ENCODE data around the gene ATP2A3. TPM values are rescaled to one million over a fixed set of nuclear protein-coding genes. Genes with fewer than 3 reads are reported as not detected.

Gene ATP2A3
- polyA plus RNA-seq, 1 donor: 5.3 TPM

- no peak for DNase-seq (ENCODE audit: low read depth)
These were observed 71.9 kb downstream of the ATP2A3 start for GRCh38 chr17:3892095-3892998.

DNA sequence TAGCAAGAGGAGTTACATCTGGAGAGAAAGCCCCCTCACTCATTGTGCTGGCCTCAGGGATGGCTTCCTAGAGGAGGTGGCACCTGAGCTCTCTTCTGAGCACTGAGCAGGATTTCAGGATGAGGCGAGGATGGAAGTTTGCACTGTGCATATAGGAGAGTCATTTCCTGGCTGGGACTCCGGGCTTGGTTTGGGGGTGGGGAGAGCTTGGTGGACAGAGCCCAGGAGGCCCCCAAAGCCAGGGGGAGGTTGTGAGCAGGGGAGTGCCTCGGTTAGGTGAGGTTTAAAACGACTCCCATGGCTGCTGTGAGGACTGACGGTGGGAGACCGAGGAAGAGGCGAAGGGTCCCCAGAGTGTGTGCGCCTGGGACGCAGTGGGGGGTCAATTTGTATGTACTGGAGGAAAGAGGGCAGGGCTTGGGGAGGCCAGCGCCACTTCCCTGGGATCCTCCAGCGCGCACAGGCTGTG, 72.6 kb downstream of the ATP2A3 start:
- DNase-seq (ENCODE audit: low read depth): no peak

DNA sequence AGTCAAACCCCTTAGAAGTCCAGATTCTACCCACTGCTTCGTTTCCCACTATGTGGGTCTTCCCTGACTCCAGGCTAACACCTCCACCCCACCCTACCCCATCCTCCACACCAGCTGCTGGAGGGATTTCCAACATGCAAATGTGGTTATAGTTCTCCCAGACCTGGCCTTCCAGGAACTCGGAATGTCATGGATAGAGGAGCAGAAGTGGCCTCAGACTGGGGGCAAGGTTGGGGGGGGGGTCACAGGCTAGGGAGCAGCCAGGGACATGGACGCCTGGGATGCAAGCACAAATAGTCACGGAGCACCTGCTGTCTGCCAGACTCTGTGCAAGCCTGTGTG, 73.4 kb downstream of the ATP2A3 start:
- no peak for DNase-seq (ENCODE audit: low read depth)

- DNase-seq (ENCODE audit: low read depth): no peak
These were observed 74.0 kb downstream of the ATP2A3 start for GRCh38 chr17:3890082-3890877.

GRCh38 chr17:3889325-3890012, 74.8 kb downstream of the ATP2A3 start:
- no peak for DNase-seq (ENCODE audit: low read depth)

DNA sequence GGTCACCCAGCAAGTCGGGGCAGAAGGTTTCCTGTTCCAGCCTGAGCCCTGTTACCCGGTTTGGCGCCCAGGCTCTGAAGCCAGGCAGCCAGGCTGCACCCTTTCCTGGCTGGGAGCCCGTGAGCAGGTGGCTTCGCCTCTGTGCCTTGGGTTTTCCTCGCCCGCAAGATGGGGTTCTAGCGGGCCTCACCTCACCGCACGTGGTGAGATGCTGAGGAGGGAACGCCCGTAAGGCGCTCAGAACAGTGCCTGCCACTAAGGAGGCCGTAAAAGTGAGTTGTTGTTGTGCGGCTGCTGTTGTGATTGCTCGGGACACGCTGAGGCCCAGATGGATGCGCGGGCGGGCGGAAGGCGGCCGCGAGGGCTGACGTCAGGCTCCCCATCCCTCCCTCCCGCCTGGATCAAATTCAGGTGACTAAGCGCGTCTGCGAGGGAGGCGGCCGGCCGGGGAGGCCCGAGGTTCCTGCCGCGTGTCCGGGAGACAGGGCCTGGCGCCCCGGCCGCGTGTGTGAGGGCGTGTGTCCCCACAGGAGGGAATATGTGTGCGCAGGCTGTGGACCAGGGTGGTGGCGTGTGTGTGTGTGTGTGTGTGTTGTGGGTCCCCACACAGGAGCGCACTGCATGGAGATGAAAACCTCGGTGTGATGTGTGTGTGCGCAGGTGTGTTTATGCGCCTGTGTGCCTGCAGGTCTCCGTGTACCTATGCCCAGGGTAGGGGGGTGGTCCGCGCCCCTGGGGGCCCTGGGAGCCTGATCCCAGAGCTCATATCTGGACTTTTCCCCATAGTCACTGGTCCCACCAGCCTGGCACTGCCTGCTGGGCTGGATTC, 75.7 kb downstream of the ATP2A3 start:
- DNase-seq (ENCODE audit: low read depth): peak; percentile 53

- DNase-seq (ENCODE audit: low read depth): no peak
These were observed 76.4 kb downstream of the ATP2A3 start for GRCh38 chr17:3887804-3888203.

DNA sequence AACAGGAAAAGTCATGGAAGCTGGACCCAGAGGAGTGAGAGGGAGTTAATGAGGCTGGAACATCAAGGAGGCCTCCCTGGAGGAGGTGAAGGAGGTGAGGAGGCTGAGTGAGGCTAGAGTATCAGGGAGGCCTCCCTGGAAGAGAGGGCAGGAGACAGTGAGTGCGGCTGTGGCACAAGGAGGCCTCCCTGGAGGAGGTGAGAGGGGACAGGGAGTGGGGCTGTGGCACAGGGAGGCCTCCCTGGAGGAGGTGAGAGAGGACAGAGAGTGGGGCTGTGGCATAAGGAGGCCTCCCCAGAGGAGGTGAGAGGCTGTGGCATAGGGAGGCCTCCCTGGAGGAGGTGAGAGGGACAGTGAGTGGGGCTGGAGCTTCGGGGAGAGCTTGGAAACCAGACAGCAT, 76.8 kb downstream of the ATP2A3 start:
- DNase-seq (ENCODE audit: low read depth): no peak

DNA sequence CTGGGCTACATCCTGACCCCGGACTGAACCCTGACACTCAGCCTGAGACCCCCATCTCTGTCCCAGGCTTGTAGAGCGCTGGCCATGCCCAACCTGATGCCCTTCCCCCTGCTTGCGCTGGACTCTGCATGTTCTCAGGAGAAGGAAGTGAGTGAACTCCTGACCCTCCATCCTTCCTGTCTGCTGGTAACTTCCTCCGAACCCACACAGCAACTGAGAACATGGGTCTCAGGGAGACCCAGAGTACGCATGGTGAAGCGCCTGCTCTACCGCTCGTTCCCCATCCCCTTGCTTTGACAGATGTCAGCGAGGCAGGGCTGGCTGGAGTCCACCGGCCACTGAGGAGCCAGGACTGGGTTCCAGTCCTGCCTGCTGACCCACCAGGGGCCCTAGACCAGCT, 77.5 kb downstream of the ATP2A3 start:
- no peak for DNase-seq (ENCODE audit: low read depth)

DNA sequence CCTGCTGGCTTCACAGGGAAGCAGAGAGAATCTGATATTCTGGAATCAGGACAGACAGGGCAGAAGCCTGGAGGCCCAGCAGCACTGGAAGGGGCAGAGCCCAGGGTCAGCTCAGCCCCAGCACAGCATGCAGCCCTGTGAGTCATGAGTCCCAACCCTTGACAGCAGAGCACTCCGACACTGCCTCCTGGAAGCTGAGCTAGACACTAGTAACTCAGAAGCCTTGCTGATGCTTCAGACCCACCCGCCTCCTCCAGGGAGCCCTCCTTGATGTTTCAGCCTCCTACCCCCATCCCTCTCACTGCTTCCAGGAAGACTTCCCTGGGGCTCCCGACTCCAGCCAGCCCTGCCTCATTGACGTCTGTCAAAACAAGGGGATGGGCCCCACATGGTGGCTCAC, 78.3 kb downstream of the ATP2A3 start:
- no peak for DNase-seq (ENCODE audit: low read depth)

DNA sequence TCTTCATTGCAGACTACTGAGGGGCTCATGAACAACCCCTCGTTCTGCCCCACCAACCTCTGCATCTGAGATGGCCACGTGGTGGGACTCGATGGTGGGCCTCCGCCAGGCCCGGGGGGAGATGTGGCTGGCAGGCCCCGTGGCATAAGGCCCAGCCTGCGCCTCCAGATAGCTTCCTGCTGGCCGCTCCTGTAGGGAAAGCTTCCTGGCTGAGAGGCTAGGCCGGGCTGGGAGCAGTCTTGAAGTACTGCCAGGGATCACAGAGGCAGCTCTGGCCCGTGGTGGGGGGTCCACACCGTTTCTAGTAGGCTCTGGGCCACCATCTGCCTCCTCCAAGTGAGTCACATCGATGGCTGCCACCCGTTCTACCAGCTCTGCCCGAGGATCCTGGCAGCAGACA, 79.0 kb downstream of the ATP2A3 start:
- no peak for DNase-seq (ENCODE audit: low read depth)

- DNase-seq (ENCODE audit: low read depth): no peak
These were observed 80.0 kb downstream of the ATP2A3 start for GRCh38 chr17:3884188-3884587.

DNA sequence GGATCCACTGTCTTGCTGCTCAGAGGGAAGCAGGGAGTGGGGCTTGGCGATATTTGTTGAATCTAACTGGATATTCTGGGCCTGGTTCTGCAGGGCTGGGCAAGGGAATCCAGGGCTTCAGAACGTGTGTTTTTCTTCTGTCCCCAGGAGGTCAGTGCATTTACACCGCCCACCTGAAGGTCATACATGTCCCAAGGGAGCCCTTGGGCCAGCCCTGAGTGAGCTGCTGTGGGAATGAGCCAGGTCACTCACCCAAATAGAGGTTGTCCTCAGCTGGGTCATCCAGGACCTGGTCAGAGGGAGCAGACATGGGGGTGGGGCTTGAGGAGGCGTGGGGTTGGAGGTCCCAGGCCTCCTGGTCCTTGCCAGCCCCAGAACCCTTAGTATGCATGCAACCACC, 82.0 kb downstream of the ATP2A3 start:
- no peak for DNase-seq (ENCODE audit: low read depth)

DNA sequence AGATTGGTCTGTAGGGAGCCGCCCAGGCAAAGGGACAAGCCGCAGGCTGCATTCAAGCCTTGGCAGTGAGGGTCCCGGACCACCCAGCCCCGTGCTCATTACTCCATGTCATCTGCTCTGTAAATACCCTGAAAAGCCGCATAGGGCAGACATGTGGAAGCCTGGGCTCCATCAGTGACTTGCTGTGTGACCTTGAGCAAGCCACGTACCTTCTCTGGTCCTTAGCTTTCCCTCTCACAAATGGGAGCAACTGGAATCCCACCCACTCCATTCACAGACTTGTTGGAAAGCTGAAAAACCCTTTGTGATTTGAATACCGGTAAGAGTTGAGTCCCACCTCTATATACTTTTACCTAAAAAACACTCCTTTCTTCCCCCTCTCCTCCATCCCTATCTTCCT, 83.3 kb downstream of the ATP2A3 start:
- DNase-seq (ENCODE audit: low read depth): no peak

GRCh38 chr17:3879591-3880417, 84.4 kb downstream of the ATP2A3 start:
- no peak for DNase-seq (ENCODE audit: low read depth)

DNA sequence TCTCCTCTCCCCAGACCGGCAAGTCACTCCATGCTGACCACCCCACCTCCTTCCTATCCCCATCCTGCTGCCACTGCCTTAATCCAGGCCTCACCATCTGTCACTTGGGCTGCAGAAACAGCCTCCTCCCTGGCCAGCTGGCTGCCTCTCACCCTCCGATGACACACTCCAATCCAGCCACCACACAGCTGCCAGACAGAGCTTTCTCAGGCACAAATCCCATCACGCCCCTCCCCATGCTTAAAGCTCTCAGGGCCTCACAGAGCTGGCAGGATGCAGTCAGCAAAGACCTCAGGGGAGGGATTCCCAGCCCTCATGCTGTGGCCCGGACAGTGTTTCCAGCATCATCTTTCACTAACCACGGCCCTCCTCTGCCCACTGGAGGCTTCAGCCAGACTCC, 85.1 kb downstream of the ATP2A3 start:
- DNase-seq (ENCODE audit: low read depth): peak; percentile 39

- DNase-seq (ENCODE audit: low read depth): no peak
These were observed 87.0 kb downstream of the ATP2A3 start for GRCh38 chr17:3877220-3877619.

GRCh38 chr17:3875317-3875716, 88.9 kb downstream of the ATP2A3 start:
- DNase-seq (ENCODE audit: low read depth): no peak

Measured in forelimb muscle (tissue), 1 donor.